Suprapubic skin (tissue), 4 donors: ENCODE data around the gene OSBPL2. TPM values are rescaled to one million over a fixed set of nuclear protein-coding genes. Genes with fewer than 3 reads are reported as not detected.

Experiments
- DNase-seq, 2 donors: peaks; one replicate each; pipeline ENCODE4 v3.0.0-alpha.2; 2019; ENCODE audit warnings: low spot score in 2 of 2
- H3K27ac ChIP-seq: fragments of 200-600 bp; sonication (generic); one replicate; pipeline ENCODE4 v1.5.1; 2019
- H3K27me3 ChIP-seq: fragments of 200-600 bp; sonication (generic); one replicate; pipeline ENCODE4 v1.5.1; 2019
- H3K36me3 ChIP-seq: fragments of 200-600 bp; sonication (generic); one replicate; pipeline ENCODE4 v1.5.1; 2019
- H3K4me1 ChIP-seq: fragments of 200-600 bp; sonication (generic); one replicate; pipeline ENCODE4 v1.5.1; 2019
- H3K4me3 ChIP-seq: fragments of 200-600 bp; sonication (generic); one replicate; pipeline ENCODE4 v1.5.1; 2019; ENCODE audit warnings: mild to moderate bottlenecking
- H3K9me3 ChIP-seq: fragments of 200-600 bp; sonication (generic); one replicate; pipeline ENCODE4 v1.5.1; 2019
- EP300 ChIP-seq: sonication (generic); formaldehyde crosslinking; IDR thresholded peaks from one replicate; pipeline ENCODE4 v1.6.1; 2017; ENCODE audit warnings: antibody characterized with exemption
- POLR2A ChIP-seq, 2 donors: fragments of 450-650 bp; IDR thresholded peaks; one replicate each; pipeline ENCODE4 v1.6.1; 2017; ENCODE audit warnings: antibody characterized with exemption in 2 of 2, mild to moderate bottlenecking in 2 of 2, moderate library complexity in 2 of 2
- POLR2AphosphoS5 ChIP-seq, 3 donors: sonication (generic); formaldehyde crosslinking; IDR thresholded peaks; one replicate each; pipeline ENCODE4 v1.6.1; 2017; ENCODE audit warnings: antibody characterized with exemption in 3 of 3
- WGBS: methylation state at CpG from one replicate; pipeline ENCODE4 v1.1.5; 2018; 5-methylcytosine and 5-hydroxymethylcytosine counted together
- total RNA-seq, 4 donors: library from RNA; depleted of rRNA; stranded (reverse); fragments of >200 nt; gene quantifications; one replicate each; pipeline ENCODE4 v1.1.0, GENCODE V29; 2016
- TF ChIP-seq, protein P1 (sequence below), 2 donors: fragments of 200-600 bp in 1 of 2; fragments of 450-650 bp in 1 of 2; sonication (generic) in 1 of 2; IDR thresholded peaks; one replicate each; pipeline ENCODE4 v1.5.1; 2016 to 2019; ENCODE audit warnings: antibody characterized with exemption in 2 of 2, mild to moderate bottlenecking in 1 of 2, moderate library complexity in 1 of 2

Gene OSBPL2
- total RNA-seq, 4 donors from 2014 or later = 78.1 to 132 (median 84.0) TPM

DNA sequence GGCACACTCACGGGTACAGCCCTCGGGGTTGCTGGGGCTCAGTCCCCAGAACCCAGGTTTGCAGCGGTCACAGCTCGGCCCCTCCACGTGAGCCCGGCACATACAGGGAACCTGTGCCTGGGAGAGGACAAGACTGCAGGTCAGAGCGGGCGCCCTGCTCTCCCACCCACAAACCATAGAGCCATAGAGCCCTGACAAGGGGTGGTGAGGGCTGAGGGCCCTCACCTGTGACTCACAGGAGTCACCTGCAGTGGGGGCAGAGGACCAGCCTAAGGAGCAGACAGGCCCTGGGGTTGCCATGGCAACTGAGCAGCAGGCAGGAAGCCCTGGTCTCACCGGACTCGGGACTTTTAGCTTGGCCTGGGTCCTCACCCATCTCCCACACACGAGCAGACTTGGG is 98.0 kb downstream of the OSBPL2 start:
- 65% methylated on average over 4 of the region's 11 CpGs for WGBS
- Histone ChIP-seq H3K9me3 (no peaks in the 10 kb centered on the region), H3K36me3 (peaks cover 92% of the 10 kb centered on the region), H3K27me3 (no peaks in the 10 kb centered on the region), H3K27ac (no peak overlapping the region), H3K4me1 (no peaks in the 10 kb centered on the region), H3K4me3 (no peak overlapping the region)
- DNase-seq = no peak
- no peak for TF ChIP-seq POLR2A (IDR thresholded peaks at IDR 0.05)
- TF ChIP-seq EP300 = no peak
- TF ChIP-seq, protein P1, sequence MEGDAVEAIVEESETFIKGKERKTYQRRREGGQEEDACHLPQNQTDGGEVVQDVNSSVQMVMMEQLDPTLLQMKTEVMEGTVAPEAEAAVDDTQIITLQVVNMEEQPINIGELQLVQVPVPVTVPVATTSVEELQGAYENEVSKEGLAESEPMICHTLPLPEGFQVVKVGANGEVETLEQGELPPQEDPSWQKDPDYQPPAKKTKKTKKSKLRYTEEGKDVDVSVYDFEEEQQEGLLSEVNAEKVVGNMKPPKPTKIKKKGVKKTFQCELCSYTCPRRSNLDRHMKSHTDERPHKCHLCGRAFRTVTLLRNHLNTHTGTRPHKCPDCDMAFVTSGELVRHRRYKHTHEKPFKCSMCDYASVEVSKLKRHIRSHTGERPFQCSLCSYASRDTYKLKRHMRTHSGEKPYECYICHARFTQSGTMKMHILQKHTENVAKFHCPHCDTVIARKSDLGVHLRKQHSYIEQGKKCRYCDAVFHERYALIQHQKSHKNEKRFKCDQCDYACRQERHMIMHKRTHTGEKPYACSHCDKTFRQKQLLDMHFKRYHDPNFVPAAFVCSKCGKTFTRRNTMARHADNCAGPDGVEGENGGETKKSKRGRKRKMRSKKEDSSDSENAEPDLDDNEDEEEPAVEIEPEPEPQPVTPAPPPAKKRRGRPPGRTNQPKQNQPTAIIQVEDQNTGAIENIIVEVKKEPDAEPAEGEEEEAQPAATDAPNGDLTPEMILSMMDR (IDR thresholded peaks at IDR 0.05) = no peak
- TF ChIP-seq POLR2AphosphoS5 (IDR thresholded peaks at IDR 0.05) = no peak

DNA sequence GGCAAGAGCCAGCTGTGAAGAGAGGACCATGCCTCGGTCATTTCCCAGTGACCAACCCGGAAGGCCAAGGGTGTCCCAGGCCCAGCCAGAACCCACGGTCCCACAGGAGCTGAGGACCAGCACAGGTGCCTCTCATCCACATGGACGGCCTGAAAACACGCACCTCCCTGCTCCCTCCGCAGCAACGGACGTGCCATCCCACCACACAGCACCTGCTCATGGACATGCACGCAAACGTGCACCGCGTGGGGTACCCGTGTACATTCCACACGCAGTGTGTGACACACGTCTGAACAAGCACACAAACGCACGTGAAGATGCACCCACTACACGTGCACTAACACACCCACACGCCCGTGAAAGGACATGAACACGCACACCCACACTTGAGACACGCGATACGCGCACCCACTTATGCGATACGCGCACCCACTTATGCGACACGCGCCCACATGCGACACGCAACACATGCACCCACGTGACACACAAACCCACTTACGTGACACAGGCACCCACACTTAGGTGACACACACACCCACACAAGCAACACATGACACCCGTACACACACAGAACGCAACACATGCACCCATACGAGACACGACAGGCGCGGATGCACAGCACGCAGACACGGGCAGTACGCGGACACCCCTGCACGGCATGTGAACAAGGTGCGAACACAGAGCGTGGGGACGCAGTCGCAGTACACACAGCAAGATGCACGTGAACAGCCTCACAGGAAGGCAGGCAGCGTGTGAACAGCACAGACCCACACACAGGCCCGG is 98.6 kb downstream of the OSBPL2 start:
- 83% methylated on average over 33 of the region's 53 CpGs for WGBS
- no peak overlapping the region for H3K27ac ChIP-seq
- H3K4me3 ChIP-seq = no peak overlapping the region
- peaks cover 86% of the 10 kb centered on the region for H3K36me3 ChIP-seq
- no peaks in the 10 kb centered on the region for H3K4me1 ChIP-seq
- TF ChIP-seq POLR2A (IDR thresholded peaks at IDR 0.05) (no peak), POLR2AphosphoS5 (IDR thresholded peaks at IDR 0.05) (no peak), EP300 (no peak)
- TF ChIP-seq, protein P1 (IDR thresholded peaks at IDR 0.05) = no peak
- H3K9me3 ChIP-seq = no peaks in the 10 kb centered on the region
- DNase-seq = no peak
- H3K27me3 ChIP-seq = no peaks in the 10 kb centered on the region

DNA sequence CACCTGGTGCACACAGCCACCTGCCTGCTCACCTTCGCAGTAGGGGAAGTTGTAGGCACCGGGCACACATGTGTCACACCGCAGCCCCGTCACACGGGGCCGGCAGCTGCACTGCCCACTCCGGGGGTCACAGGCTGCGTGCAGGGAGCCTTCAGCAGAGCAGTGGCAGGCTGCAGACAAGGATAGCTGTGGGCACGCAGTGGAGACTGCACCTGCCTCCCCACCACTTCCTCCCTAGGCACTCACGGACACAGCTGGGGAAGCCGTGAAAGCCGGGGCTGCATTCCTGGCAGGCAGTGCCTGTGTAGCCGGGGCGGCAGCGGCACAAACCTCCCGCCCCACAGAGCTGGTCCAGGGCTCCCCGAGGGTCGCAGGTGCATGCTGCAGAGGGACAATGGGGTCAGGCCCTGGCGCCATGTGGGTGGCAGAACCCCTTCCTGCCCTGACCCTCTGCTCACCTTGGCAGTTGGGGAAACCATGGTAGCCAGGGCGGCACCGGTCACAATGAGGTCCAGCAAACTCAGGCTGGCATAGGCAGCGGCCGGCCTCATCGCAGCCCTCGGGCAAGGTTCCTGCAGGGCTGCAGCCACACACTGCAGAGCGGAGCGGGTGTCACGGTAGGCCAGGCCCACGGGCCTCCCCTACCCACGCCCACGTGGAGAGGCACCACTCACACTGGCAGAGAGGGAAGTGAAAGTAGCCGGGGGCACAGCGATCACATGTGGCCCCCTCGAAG is 99.4 kb downstream of the OSBPL2 start:
- H3K4me3 ChIP-seq = no peak overlapping the region
- WGBS = 81% methylated on average over 6 of the region's 34 CpGs
- no peak overlapping the region for H3K27ac ChIP-seq
- H3K9me3 ChIP-seq = no peaks in the 10 kb centered on the region
- no peaks in the 10 kb centered on the region for H3K27me3 ChIP-seq
- H3K36me3 ChIP-seq = peaks cover 79% of the 10 kb centered on the region
- no peak for DNase-seq
- H3K4me1 ChIP-seq = no peaks in the 10 kb centered on the region
- TF ChIP-seq POLR2AphosphoS5 (IDR thresholded peaks at IDR 0.05) (no peak), EP300 (no peak), POLR2A (IDR thresholded peaks at IDR 0.05) (no peak)
- TF ChIP-seq, protein P1 (IDR thresholded peaks at IDR 0.05) = no peak

DNA sequence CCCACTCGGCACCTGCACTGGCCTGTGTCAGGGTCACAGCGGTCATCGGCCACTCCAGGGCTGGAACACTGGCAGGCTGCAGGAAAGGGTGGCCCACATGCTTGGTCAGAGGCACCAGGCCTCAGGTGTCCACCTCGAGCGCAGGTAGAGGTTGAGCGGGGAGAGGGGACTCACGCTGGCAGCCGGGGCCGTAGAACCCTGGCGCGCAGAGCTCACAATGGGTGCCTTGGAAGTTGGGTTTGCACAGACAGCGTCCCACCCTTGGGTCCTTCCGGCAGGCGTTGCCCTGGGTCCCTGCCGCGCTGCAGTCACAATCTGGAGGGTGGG is 99.9 kb downstream of the OSBPL2 start:
- Histone ChIP-seq H3K27ac (no peak overlapping the region), H3K4me1 (no peaks in the 10 kb centered on the region), H3K9me3 (no peaks in the 10 kb centered on the region), H3K36me3 (peaks cover 73% of the 10 kb centered on the region), H3K4me3 (no peak overlapping the region), H3K27me3 (no peaks in the 10 kb centered on the region)
- TF ChIP-seq EP300 = no peak
- TF ChIP-seq, protein P1 (IDR thresholded peaks at IDR 0.05) = no peak
- TF ChIP-seq POLR2A (IDR thresholded peaks at IDR 0.05) = no peak
- no peak for TF ChIP-seq POLR2AphosphoS5 (IDR thresholded peaks at IDR 0.05)
- WGBS = 85% methylated on average over 4 of the region's 16 CpGs
- no peak for DNase-seq

DNA sequence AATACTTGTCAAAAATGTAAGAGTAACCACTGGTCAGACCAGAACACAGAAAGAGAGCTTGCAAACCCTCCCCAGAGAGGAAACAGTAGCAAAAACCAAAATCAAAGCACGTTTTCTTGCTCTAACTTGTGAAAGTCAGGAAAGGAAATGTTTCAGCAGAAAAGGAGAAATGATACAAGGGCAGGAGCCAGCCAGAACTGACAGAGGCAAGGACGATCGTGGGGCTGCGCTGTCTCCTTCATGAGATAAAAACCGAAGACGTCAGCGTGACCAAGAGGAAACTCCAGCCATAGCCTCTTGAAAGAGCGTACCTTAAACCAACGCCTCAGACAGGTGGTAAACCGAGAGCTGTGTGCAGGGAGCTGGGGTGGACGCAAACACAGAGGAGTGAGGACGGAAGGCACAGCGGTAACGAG is 101.3 kb downstream of the OSBPL2 start:
- no peak for DNase-seq
- Histone ChIP-seq H3K4me3 (no peak overlapping the region), H3K36me3 (peaks cover 62% of the 10 kb centered on the region), H3K4me1 (no peaks in the 10 kb centered on the region), H3K27me3 (no peaks in the 10 kb centered on the region), H3K9me3 (no peaks in the 10 kb centered on the region), H3K27ac (no peak overlapping the region)
- WGBS = 77% methylated on average over 13 of the region's 14 CpGs
- TF ChIP-seq POLR2AphosphoS5 (IDR thresholded peaks at IDR 0.05) (no peak), POLR2A (IDR thresholded peaks at IDR 0.05) (no peak), EP300 (no peak)
- TF ChIP-seq, protein P1 (IDR thresholded peaks at IDR 0.05) = no peak
